ENCODE results near the gene PXDC1. TPM values are rescaled to one million over a fixed set of nuclear protein-coding genes. Genes with fewer than 3 reads are reported as not detected.

The PXDC1 gene
- total RNA-seq, 1 donor from 2014 or later: 7.3 TPM

GRCh38 chr6:3719462-3720308 lies 31.8 kb downstream of the PXDC1 start:
- FAIRE-seq: no peak
- DNase-seq (ENCODE audit: low spot score in 2 of 2): no peak

- FAIRE-seq: no peak
- DNase-seq (ENCODE audit: low spot score in 2 of 2): no peak
Observed at GRCh38 chr6:3718407-3718806, 33.1 kb downstream of the PXDC1 start.

DNA sequence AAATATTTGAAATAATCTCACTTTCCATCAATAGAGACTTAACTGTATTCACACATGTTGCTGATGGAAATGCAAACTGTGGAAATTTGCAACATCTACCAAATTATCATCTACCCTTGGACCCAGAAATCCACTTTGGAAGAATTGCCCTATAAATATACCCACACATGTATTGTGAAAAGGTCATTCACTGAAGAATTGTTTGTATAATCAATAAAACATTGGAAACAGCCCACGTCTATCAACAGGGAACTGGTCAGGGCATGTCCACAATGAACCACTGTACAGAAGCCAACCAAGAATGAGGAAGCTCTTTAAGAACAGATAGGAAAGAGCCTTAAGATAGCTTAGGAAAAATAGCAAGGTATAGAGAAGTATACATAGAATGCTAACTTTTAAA lies 36.2 kb downstream of the PXDC1 start:
- DNase-seq (ENCODE audit: low spot score in 2 of 2): no peak
- no peak for FAIRE-seq

- FAIRE-seq: no peak
- DNase-seq (ENCODE audit: low spot score in 2 of 2): no peak
Observed at GRCh38 chr6:3714768-3715167, 36.7 kb downstream of the PXDC1 start.

GRCh38 chr6:3714111-3714510 lies 37.4 kb downstream of the PXDC1 start:
- DNase-seq (ENCODE audit: low spot score in 2 of 2) (no peak), FAIRE-seq (no peak)

DNA sequence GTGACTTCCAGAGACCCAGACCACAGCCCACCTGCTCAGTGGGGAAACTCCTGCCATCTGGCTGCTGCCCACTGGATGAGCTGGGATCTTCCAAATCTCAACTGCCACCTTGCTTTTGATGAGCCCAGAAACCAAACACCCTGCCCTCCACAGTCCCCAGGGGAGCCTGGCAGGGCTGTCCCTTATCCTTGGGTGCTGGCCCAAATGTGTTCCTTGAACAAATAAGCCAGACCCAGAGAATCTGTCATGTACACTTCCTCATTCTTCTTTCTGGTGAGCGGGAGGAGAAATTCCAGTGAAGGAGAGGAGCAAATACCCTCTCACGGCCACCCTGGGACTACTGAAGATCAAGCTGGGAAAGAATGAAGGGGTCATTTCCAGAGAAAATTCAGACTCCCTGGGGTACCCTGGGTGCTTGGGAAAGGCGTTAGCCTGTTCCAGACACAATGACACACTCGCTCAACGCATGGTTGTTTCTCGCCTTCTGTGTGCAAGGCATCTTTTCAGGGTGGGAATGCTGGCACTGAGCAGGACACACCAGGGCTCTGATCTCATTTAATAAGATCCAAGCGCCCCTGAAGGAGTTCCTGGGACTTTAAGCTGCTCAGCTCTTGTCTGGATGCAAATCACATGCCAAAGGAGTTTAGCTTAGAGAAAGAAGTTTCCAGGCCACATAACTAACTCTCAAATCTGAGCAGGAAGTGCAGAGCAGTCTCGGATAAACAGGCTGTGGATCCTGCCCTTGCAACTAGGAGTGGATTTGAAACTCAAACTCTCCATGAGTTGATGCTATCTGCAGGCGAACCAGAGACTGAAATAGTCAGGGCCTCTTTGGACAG lies 38.5 kb downstream of the PXDC1 start:
- FAIRE-seq: no peak
- DNase-seq (ENCODE audit: low spot score in 2 of 2): no peak

DNA sequence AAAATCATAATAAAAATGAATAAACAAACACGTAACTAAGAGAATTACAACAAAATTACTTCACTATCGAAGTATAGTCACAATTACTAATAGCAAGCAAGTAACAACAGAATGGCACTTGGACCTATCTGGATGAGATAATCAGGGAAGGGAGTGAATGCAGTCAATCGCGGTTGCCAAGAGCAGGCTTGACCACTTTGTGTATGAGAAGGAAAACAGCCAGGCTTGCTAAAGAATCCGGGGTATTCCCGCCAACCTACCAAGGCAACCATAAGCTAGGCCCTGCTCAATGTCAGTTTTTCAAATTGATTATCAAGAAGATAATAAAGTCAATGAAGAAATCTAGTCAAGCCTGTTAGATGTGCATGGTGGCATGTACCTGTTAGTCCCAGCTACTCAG lies 39.7 kb downstream of the PXDC1 start:
- DNase-seq (ENCODE audit: low spot score in 2 of 2): no peak
- FAIRE-seq: no peak

DNA sequence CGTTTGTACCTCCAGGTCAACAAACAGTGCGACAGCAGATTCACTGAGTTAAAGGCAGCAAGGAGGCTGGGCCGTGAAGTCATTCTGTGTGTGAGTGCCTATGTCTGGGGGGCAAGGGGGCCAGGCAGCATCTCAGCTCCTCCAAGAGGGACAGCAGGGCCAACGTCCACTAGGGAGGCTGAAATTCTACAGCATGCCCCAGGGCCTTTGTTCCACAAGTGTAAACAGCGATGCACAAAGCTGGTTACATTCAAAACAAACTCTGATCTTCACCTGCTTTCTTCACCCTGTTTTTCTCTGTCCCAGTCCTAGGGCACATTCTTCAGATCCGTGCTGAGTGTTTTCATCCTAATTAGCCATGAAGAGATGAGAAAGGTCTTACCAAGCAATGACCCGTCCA lies 41.1 kb downstream of the PXDC1 start:
- FAIRE-seq (no peak), DNase-seq (ENCODE audit: low spot score in 2 of 2) (no peak)

- FAIRE-seq: no peak
Observed at GRCh38 chr6:3708540-3708939, 43.0 kb downstream of the PXDC1 start.

DNA sequence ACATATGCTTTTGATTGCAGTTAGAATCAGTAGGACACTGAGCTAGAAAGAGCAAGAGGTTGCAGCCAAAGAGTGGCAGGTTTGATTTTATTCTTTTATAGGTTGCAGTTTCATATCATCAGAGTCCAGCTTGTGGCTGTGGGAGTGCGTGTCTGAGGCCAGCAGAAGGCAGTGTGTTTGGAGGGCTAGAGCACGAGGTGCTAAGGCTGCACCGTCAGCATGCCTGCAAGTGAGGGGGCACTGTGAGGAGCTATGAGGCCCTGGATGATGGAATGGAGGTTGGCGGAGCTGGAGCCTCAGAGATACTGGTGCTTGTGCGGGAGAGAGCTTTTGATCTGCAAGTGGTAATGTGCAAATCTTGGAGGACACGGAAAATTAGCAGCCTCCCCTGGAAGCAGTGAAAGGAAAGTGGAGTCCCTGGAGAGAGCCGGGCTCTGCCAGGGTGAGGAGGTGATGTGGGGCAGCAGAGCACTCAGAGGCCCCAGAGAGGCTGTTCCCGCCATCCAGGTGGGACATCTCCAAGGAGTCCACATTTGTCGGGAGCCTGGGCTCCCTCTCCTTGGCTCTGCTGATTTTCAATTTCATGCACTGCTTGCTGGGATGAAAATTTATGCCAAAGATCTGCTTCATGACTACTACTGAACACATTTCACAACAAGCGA lies 43.6 kb downstream of the PXDC1 start:
- FAIRE-seq (no peak), DNase-seq (ENCODE audit: low spot score in 2 of 2) (no peak)

More at GRCh38 chr6:3708540-3708939, 43.0 kb downstream of the PXDC1 start:
- DNase-seq (ENCODE audit: low spot score in 2 of 2): no peak

DNA sequence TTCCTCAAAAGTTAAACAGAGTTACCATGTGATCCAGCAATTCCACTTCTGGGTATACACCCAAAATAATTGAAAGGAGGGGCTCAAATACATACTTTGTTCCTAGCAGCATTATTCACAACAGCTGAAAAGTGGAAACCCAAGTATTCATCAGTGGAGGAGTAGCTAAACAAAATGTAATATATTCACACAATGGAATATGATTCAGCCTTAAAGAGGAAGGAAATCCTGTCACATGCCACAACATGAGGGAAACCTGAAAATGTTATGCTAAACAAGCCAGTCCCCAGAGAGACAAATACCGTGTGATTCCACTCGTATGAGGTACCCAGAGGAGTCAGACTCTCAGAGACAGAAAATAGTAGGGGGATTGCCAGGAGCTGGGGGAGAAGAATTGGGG lies 44.5 kb downstream of the PXDC1 start:
- DNase-seq (ENCODE audit: low spot score in 2 of 2): no peak
- no peak for FAIRE-seq

DNA sequence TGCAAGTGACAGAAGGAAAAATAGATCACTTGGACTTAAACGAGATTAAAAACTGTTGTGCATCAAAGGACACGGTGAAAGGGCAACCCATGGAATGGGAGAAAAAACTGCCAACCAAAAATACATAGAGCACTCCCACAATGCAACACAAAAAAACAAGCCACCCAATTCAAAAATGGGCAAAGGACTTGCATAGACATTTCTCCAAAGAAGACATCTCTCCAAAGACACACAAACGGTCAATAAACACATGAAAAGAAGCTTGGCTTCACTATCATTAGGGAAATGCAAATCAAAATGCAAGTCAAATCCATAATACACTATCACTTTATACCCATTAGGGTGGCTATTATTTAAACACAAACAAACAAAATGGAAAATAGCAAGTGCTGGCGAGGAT lies 45.0 kb downstream of the PXDC1 start:
- DNase-seq (ENCODE audit: low spot score in 2 of 2): no peak

DNA sequence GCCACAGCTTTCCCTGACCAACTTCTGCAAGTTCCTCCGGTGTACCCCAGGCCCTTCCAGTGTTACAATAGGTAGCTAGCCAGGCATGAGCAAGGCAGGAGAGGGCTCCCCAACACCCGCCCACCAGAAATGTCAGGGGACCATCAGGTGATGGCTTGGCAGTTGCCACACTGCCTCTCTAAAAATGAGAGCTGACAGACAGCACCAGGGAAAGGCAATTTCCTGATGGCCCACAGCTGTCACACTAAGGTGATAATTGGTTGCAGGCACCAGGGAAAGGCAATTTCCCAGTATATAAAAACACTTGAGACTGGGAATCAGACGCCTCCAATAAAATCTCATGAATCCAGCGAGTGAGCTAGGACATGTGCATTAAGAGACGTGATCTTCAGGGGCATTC lies 49.9 kb downstream of the PXDC1 start:
- no peak for DNase-seq (ENCODE audit: low spot score in 2 of 2)
- no peak for FAIRE-seq

More for the DNA sequence above, 45.0 kb downstream of the PXDC1 start:
- FAIRE-seq: no peak

DNA sequence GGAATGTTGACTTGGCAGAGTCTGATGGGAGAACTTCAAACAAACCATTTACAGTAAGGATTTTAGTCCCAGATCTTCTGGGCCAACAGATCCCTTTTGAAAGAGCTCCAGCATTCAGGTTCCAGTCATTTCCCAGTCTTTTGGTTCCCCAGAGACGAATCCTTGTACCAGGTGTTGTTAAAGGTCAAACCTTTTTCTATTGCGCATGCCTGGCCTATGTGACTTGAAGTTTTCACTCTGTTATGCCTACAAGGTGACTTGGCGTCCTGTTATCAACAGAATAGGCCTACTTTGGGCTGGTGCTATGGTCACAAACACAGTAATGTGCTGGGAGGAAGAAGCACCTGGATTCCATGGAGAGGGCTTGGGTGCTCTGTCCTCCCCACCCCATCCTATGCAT lies 52.3 kb downstream of the PXDC1 start:
- DNase-seq (ENCODE audit: low spot score in 2 of 2) (no peak), FAIRE-seq (no peak)

- FAIRE-seq (no peak), DNase-seq (ENCODE audit: low spot score in 2 of 2) (no peak)
Observed at GRCh38 chr6:3698021-3698420, 53.5 kb downstream of the PXDC1 start.

DNA sequence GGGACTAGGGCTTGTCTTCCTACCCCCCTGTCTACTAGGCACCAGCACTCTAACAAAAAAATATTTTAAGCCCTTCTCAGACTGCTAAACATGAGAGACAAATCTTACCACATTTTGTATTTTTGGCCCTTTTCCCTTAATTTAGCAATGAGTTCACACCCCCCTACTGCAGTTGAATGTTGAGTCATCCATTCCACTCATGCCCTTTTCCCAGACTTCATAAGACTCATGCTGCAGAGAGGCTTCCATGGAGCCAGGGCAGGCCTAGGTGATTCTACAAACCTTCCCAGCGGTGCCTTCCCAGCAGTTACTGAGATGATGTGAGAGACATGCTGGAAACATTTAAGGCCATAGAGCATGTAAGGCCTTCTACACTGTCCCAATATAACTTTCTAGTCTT lies 53.9 kb downstream of the PXDC1 start:
- FAIRE-seq (no peak), DNase-seq (ENCODE audit: low spot score in 2 of 2) (peak in 1 of 2 donors; percentile 21)

DNA sequence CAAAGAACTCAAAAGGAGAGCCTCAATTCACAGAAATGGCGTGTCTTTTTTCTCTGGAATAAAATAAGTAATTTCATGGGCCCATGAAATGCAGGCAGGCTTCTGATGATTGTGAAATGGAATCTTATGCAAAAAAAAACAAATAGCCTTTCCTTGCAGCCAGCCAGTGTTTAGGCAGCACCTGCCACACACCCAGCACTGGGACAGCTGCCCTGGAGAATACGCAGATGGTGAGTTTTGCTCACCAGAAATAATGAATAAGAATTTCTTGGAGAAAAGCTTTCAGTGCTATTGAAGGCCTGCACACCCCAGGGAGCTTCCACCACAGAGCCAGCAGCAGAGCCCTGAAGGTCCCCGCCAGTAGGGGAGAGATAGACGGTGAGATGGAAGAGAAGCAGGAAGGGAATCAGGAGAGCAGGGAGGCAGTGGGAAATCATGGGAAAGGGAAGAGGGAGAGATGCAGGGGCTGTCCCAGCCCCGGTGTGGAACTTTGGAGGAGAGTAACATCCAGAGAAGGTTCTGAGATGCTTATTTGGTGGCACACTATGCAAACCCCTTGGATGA lies 54.9 kb downstream of the PXDC1 start:
- FAIRE-seq (no peak), DNase-seq (ENCODE audit: low spot score in 2 of 2) (no peak)

- DNase-seq (ENCODE audit: low spot score in 2 of 2): no peak
- FAIRE-seq: no peak
Observed at GRCh38 chr6:3695065-3695817, 56.3 kb downstream of the PXDC1 start.

DNA sequence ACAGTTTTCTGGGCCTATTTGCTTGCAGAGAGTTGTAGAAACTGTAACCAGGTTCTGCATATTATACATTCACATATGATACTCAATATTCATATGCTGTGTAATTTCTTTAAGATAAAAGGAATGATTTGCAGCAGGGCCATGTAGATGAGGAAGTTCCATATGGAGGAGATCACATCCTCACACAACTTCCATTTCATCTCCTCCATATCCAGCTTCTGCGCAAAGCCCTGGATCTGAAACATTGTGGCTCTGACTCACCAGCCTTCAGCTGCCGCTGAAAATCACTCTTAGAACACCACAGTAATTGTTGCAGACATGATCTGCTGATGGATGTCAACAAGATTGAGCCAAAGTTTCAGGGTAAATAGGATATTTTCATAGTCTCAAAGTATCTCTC lies 57.7 kb downstream of the PXDC1 start:
- DNase-seq (ENCODE audit: low spot score in 2 of 2) (no peak), FAIRE-seq (no peak)

- FAIRE-seq (no peak), DNase-seq (ENCODE audit: low spot score in 2 of 2) (no peak)
Observed at GRCh38 chr6:3690506-3690905, 61.0 kb downstream of the PXDC1 start.
